Trophoblast cell (in vitro differentiated cells and primary cell): ENCODE data around the gene ILF3.
"Not testable (repeated sequence)": the region's sequence is repeated elsewhere in the genome, so short reads cannot be mapped to it uniquely, and the experiment has no call there.

Experiments used
- DNase-seq, 2 donors: peaks; one replicate each; pipeline ENCODE4 v3.0.0-alpha.2; 2016
- H2AFZ ChIP-seq: 2 replicates; pipeline ENCODE4 v1.6.1; 2013; ENCODE audit warnings: low read length, moderate library complexity, mild to moderate bottlenecking; ENCODE audit not compliant: insufficient read depth, poor library complexity
- H2AK5ac ChIP-seq: 2 replicates; pipeline ENCODE4 v1.6.1; 2013; ENCODE audit warnings: mild to moderate bottlenecking, low read length
- H2BK120ac ChIP-seq: 2 replicates; pipeline ENCODE4 v1.6.1; 2013; ENCODE audit warnings: low read length, mild to moderate bottlenecking, moderate library complexity; ENCODE audit not compliant: insufficient read depth, poor library complexity
- H2BK12ac ChIP-seq: 2 replicates; pipeline ENCODE4 v1.6.1; 2013; ENCODE audit warnings: mild to moderate bottlenecking, low read length, moderate library complexity
- H2BK5ac ChIP-seq: 2 replicates; pipeline ENCODE4 v1.6.1; 2013; ENCODE audit warnings: low read length, low read depth, moderate library complexity, mild to moderate bottlenecking; ENCODE audit not compliant: poor library complexity
- H3K14ac ChIP-seq: 2 replicates; pipeline ENCODE4 v1.6.1; 2013; ENCODE audit warnings: mild to moderate bottlenecking, low read length
- H3K18ac ChIP-seq: 2 replicates; pipeline ENCODE4 v1.6.1; 2013; ENCODE audit warnings: mild to moderate bottlenecking, low read length
- H3K23ac ChIP-seq: 2 replicates; pipeline ENCODE4 v1.6.1; 2013; ENCODE audit warnings: low read length
- H3K27ac ChIP-seq: 2 replicates; pipeline ENCODE4 v1.5.1; 2013; ENCODE audit warnings: low read depth, mild to moderate bottlenecking, inconsistent platforms, low read length, moderate library complexity
- H3K27me3 ChIP-seq: 2 replicates; pipeline ENCODE4 v1.6.1; 2013; ENCODE audit warnings: inconsistent platforms, mild to moderate bottlenecking, low read length, moderate library complexity; ENCODE audit not compliant: insufficient read depth
- H3K36me3 ChIP-seq, 2 experiments: 1 replicate in 1 of 2; 2 replicates in 1 of 2; pipeline ENCODE4 v1.6.1; 2013; ENCODE audit warnings: low read length in 2 of 2, mild to moderate bottlenecking in 2 of 2, moderate library complexity in 1 of 2; ENCODE audit not compliant: insufficient read depth in 2 of 2, control insufficient read depth in 1 of 2
- H3K4ac ChIP-seq: 2 replicates; pipeline ENCODE4 v1.6.1; 2013; ENCODE audit warnings: low read depth, mild to moderate bottlenecking, low read length, moderate library complexity
- H3K4me1 ChIP-seq, 2 experiments: 1 replicate in 1 of 2; 2 replicates in 1 of 2; pipeline ENCODE4 v1.6.1; 2013; ENCODE audit warnings: low read length in 2 of 2, mild to moderate bottlenecking in 2 of 2, moderate library complexity in 1 of 2; ENCODE audit not compliant: insufficient read depth in 2 of 2, control insufficient read depth in 1 of 2
- H3K4me2 ChIP-seq: 2 replicates; pipeline ENCODE4 v1.6.1; 2013; ENCODE audit warnings: inconsistent platforms, mild to moderate bottlenecking, low read length, moderate library complexity
- H3K4me3 ChIP-seq: 2 replicates; pipeline ENCODE4 v1.5.1; 2013; ENCODE audit warnings: mild to moderate bottlenecking, low read depth, low read length, inconsistent platforms
- H3K79me1 ChIP-seq: one replicate; pipeline ENCODE4 v1.6.1; 2013; ENCODE audit warnings: low read length
- H3K79me2 ChIP-seq: 2 replicates; pipeline ENCODE4 v1.6.1; 2013; ENCODE audit warnings: low read length, mild to moderate bottlenecking; ENCODE audit not compliant: control insufficient read depth, insufficient read depth, poor library complexity
- H3K9ac ChIP-seq: 2 replicates; pipeline ENCODE4 v1.6.1; 2013; ENCODE audit warnings: mild to moderate bottlenecking, low read length
- H3K9me3 ChIP-seq: 2 replicates; pipeline ENCODE4 v1.6.1; 2013; ENCODE audit warnings: low read depth, mild to moderate bottlenecking, control low read depth, inconsistent platforms, low read length; ENCODE audit not compliant: insufficient read depth
- H4K12ac ChIP-seq: 2 replicates; pipeline ENCODE4 v1.6.1; 2013; ENCODE audit warnings: low read depth, mild to moderate bottlenecking, low read length, moderate library complexity
- H4K8ac ChIP-seq: 2 replicates; pipeline ENCODE4 v1.6.1; 2013; ENCODE audit warnings: low read depth, mild to moderate bottlenecking, low read length, moderate library complexity
- H4K91ac ChIP-seq: one replicate; pipeline ENCODE4 v1.6.1; 2013; ENCODE audit warnings: low read depth, mild to moderate bottlenecking, low read length, moderate library complexity
- WGBS: extraction: QIAGEN DNeasy Blood & Tissue Kit; methylation state at CpG from one replicate; pipeline ENCODE4 v1.1.7; 2013; ENCODE audit warnings: missing lambda C conversion rate; ENCODE audit not compliant: insufficient read length, insufficient coverage; ENCODE audit errors: extremely low coverage; 5-methylcytosine and 5-hydroxymethylcytosine counted together

The ILF3 gene

DNA sequence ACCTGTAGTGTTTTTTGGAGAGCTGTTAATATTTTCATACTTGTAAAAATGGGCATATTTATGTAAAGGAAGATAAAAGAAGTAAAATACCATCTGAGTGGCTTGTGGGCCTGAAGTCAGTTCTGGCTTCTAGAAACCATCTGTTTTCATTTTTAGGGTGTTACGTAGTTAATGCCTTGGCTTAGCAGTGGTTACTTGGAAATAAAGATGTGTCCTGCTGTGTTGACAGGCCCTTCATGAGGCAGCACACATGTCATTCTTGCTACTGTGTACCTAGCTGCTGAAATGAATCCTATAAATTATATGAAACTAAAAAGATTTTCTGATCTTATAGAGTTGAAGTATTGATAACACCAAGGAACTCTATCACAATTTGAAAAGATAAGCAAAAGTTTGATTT, 16.0 kb downstream of the ILF3 start:
- Histone ChIP-seq H3K18ac (no peak overlapping the region), H3K9ac (no peak overlapping the region)
- no CpG with 5 or more reads among the region's 1 CpG for WGBS

DNA sequence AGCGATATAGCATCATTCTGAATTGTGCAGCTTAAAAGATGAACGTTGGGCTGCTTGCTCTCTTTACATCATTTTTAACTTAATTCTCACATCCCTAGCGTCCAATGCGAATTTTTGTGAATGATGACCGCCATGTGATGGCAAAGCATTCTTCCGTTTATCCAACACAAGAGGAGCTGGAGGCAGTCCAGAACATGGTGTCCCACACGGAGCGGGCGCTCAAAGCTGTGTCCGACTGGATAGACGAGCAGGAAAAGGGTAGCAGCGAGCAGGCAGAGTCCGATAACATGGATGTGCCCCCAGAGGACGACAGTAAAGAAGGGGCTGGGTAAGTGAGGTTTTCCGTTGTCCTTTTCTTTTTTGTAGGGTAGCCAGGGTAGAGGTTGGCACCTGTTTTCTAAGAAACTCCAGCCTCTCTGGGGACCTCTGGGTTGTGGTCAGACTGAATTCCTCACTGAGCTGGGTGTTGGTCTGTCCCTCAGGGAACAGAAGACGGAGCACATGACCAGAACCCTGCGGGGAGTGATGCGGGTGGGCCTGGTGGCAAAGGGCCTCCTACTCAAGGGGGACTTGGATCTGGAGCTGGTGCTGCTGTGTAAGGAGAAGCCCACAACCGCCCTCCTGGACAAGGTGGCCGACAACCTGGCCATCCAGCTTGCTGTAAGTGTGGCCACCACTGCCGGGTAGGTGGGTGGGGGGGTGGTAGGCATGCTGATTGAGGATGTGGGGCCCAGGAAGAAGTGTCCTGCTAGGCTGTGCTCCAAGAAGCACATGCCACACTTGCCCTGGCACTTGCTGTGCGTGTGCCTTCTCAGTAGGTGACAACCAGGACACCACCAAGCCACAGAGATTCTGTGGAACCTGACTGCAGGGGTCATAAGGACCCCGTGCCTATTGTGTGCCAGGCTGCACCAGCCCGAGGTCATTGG, 17.0 kb downstream of the ILF3 start:
- Histone ChIP-seq H4K12ac (no peak overlapping the region), H2BK120ac (no peak overlapping the region), H3K4ac (peak overlapping the region; percentile 72), H3K4me3 (no peak overlapping the region), H3K23ac (no peak overlapping the region), H2BK12ac (no peak overlapping the region), H3K36me3 (peaks cover 54 to 62% of the 10 kb centered on the region in 2 experiments), H2AFZ (no peak overlapping the region), H3K9me3 (no peaks in the 10 kb centered on the region), H3K79me1 (no peaks in the 10 kb centered on the region), H3K27me3 (no peaks in the 10 kb centered on the region), H4K91ac (no peak overlapping the region), H3K18ac (no peak overlapping the region), H3K4me1 (no peaks in the 10 kb centered on the region), H2AK5ac (no peak overlapping the region), H3K4me2 (no peak overlapping the region), H3K9ac (no peak overlapping the region), H3K27ac (no peak overlapping the region), H4K8ac (no peak overlapping the region), H2BK5ac (no peak overlapping the region), H3K79me2 (peaks cover 26% of the 10 kb centered on the region), H3K14ac (no peak overlapping the region)
- DNase-seq: no peak
- WGBS: no CpG with 5 or more reads among the region's 24 CpGs

More for the DNA sequence above, 16.0 kb downstream of the ILF3 start:
- H3K79me2 ChIP-seq: peaks cover 26% of the 10 kb centered on the region
- peak overlapping the region; percentile 67 for H3K4ac ChIP-seq
- no peak overlapping the region for H3K14ac ChIP-seq
- no peak overlapping the region for H3K4me2 ChIP-seq
- DNase-seq: no peak
- no peaks in the 10 kb centered on the region for H3K27me3 ChIP-seq
- no peak overlapping the region for H2AK5ac ChIP-seq
- peaks cover 47 to 55% of the 10 kb centered on the region in 2 experiments for H3K36me3 ChIP-seq
- H2BK5ac ChIP-seq: no peak overlapping the region
- H2BK120ac ChIP-seq: no peak overlapping the region
- no peak overlapping the region for H3K23ac ChIP-seq
- no peak overlapping the region for H4K91ac ChIP-seq
- H2AFZ ChIP-seq: no peak overlapping the region
- H2BK12ac ChIP-seq: no peak overlapping the region
- no peak overlapping the region for H4K12ac ChIP-seq
- H3K9me3 ChIP-seq: no peaks in the 10 kb centered on the region
- H4K8ac ChIP-seq: no peak overlapping the region
- H3K27ac ChIP-seq: no peak overlapping the region
- H3K4me3 ChIP-seq: no peak overlapping the region
- H3K4me1 ChIP-seq: no peaks in the 10 kb centered on the region
- no peaks in the 10 kb centered on the region for H3K79me1 ChIP-seq

DNA sequence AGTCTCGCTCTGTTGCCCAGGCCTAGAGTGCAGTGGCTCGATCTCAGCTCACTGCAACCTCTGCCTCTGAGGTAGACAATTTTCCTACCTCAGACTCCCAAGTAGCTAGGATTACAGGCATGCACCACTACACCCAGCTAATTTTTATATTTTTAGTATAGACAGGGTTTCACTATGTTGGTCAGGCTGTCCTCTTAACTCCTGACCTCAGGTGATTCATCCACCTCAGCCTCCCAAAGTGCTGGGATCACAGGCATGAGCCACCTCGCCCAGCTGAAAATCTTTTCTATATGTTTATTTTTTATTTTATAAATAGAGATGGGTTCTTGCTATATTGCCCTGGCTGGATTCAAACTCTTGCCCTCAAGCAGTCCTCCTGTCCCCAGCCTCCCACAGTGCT, 17.8 kb downstream of the ILF3 start:
- WGBS: no CpG with 5 or more reads among the region's 3 CpGs
- not testable (repeated sequence) for H3K9ac ChIP-seq

DNA sequence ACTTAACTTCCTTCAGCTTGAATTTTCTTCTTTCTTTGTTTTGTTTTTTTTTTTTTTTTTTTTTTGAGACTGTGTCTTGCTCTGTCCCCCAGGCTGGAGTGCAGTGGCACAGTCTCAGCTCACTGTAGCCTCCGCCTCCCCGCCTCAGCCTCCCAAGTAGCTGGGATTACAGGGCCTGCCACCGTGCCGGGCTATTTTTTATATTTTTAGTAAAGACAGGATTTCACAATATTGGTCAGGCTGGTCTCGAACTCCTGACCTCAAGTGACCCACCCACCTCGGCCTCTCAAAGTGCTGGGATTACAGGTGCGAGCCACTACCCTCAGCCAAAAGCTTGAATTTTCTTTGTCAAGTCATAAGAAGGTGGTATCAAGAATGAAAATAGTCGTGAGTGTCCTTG, 21.1 kb downstream of the ILF3 start:
- H2BK12ac ChIP-seq, H2BK5ac ChIP-seq, H4K8ac ChIP-seq, H3K4me1 ChIP-seq, H3K4me2 ChIP-seq, H3K23ac ChIP-seq, DNase-seq, H3K9me3 ChIP-seq, H3K27ac ChIP-seq, H3K79me2 ChIP-seq, H3K9ac ChIP-seq, H4K12ac ChIP-seq, H3K27me3 ChIP-seq, H3K14ac ChIP-seq, H4K91ac ChIP-seq, H3K79me1 ChIP-seq, H2AK5ac ChIP-seq, H2AFZ ChIP-seq, H3K4ac ChIP-seq, H3K18ac ChIP-seq, H3K4me3 ChIP-seq, H2BK120ac ChIP-seq: not testable (repeated sequence)
- no CpG with 5 or more reads among the region's 8 CpGs for WGBS
- H3K36me3 ChIP-seq: peaks cover 76 to 80% of the 10 kb centered on the region in 2 experiments

More for the DNA sequence above, 17.8 kb downstream of the ILF3 start:
- not testable (repeated sequence) for H2BK5ac ChIP-seq, H3K4me2 ChIP-seq, H4K91ac ChIP-seq, H3K14ac ChIP-seq, DNase-seq, H2BK120ac ChIP-seq, H3K79me1 ChIP-seq, H2AK5ac ChIP-seq, H4K8ac ChIP-seq, H3K4me1 ChIP-seq, H3K9me3 ChIP-seq, H2AFZ ChIP-seq, H3K4me3 ChIP-seq, H3K18ac ChIP-seq, H2BK12ac ChIP-seq, H3K27me3 ChIP-seq, H4K12ac ChIP-seq, H3K23ac ChIP-seq, H3K27ac ChIP-seq, H3K4ac ChIP-seq
- Histone ChIP-seq H3K79me2 (peaks cover 22% of the 10 kb centered on the region), H3K36me3 (peaks cover 54 to 59% of the 10 kb centered on the region in 2 experiments)
